H1 (cell line): ENCODE results near the gene UTS2R. TPM values are rescaled to one million over a fixed set of nuclear protein-coding genes. Genes with fewer than 3 reads are reported as not detected.

Experiments used
- HDAC6 ChIP-seq: IDR thresholded peaks from one replicate; pipeline ENCODE4 v1.7.1; 2012; ENCODE audit warnings: low read depth, mild to moderate bottlenecking, inconsistent platforms, low read length, moderate library complexity
- polyA plus RNA-seq, 7 experiments: library from polyadenylated mRNA; depleted of rRNA in 3 of 7; stranded (reverse) in 5 of 7; unstranded in 2 of 7; fragments of >200 nt in 5 of 7; fragments of 200-250 nt in 2 of 7; gene quantifications; 1 replicate in 5 of 7; 2 replicates in 1 of 7; 4 replicates in 1 of 7; pipeline versions ENCODE4 v1.2.1 to v1.2.3, GENCODE V29; 2011 to 2013; ENCODE audit warnings: missing spikeins in 2 of 7, mixed read lengths in 2 of 7
- total RNA-seq: library from RNA; stranded (reverse); fragmentation: NEBNext Ultra II Directional; extraction: Animal tissue kit (Norgen Biotek cat#: 25700); gene quantifications from 2 replicates; pipeline ENCODE4 v1.2.1, GENCODE V29; 2021

Gene UTS2R
- total and polyA plus RNA-seq, 2 of the 8 experiments (the other 6 are each of a cell fraction or from before 2014, with no cell fraction given), result 0.27 TPM; not detected in 1

DNA sequence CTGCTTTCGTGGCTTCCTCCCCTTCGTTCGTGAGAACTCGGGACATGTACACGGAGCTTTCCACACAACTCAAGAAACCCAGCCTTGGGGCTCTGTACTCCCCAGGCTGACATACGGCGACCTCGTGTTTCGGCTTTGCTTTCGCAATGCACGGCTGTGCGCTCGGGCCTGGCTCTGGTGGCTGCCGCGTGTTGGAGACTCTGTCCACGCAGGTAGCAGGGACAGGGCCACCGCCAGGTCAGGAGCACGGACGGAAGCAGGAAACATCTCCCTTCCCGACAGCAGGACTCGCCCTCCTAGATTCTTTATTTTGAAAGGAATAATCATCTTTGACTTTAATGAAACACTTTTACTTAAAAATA lies 17.3 kb downstream of the UTS2R start (continued):
- TF ChIP-seq HDAC6, result no peak
